GM18526 (cell line): ENCODE results near the gene GYS1.
A peak's percentile ranks its signal among the peaks of the same experiment; 100 is the strongest.

Source experiments
- POLR2A ChIP-seq: IDR thresholded peaks from 3 replicates; pipeline ENCODE4 v1.6.1; 2011; ENCODE audit not compliant: insufficient read length; ENCODE audit errors: extremely low read depth

GYS1 gene

GRCh38 chr19:48967346-48968178 lies 25.5 kb downstream of the GYS1 start:
- TF ChIP-seq POLR2A = no peak

- no peak for TF ChIP-seq POLR2A
Measured at GRCh38 chr19:48966541-48967345, 26.4 kb downstream of the GYS1 start.

- peak; percentile 42 for TF ChIP-seq POLR2A
Measured at GRCh38 chr19:48965806-48966540, 27.1 kb downstream of the GYS1 start.

- peak; percentile 100 for TF ChIP-seq POLR2A
Measured at GRCh38 chr19:48965040-48965805, 27.9 kb downstream of the GYS1 start, which contains the start of gene FTL. Gene FTL (plus strand): TSS chr19:48965309. CDS start chr19:48965508, 199 bp downstream.

- no peak for TF ChIP-seq POLR2A
Measured at GRCh38 chr19:48964205-48965039, 28.7 kb downstream of the GYS1 start.

- peak; percentile 81 for TF ChIP-seq POLR2A
Measured at GRCh38 chr19:48963371-48964204, 29.5 kb downstream of the GYS1 start.

GRCh38 chr19:48962849-48963165 lies 30.3 kb downstream of the GYS1 start:
- no peak for TF ChIP-seq POLR2A

GRCh38 chr19:48962029-48962848 lies 30.9 kb downstream of the GYS1 start:
- peak; percentile 82 for TF ChIP-seq POLR2A

GRCh38 chr19:48961673-48962028 lies 31.5 kb downstream of the GYS1 start:
- no peak for TF ChIP-seq POLR2A

- TF ChIP-seq POLR2A = no peak
Measured at GRCh38 chr19:48961051-48961649, 32.0 kb downstream of the GYS1 start.

- no peak for TF ChIP-seq POLR2A
Measured at GRCh38 chr19:48959341-48960239, 33.5 kb downstream of the GYS1 start.
